ENCODE results near the gene FLVCR1. TPM values are rescaled to one million over a fixed set of nuclear protein-coding genes. Genes with fewer than 3 reads are reported as not detected.
"Not testable (repeated sequence)": the region's sequence is repeated elsewhere in the genome, so short reads cannot be mapped to it uniquely, and the experiment has no call there.

FLVCR1 gene
- total RNA-seq, 1 donor from 2014 or later, result 17.6 TPM

DNA sequence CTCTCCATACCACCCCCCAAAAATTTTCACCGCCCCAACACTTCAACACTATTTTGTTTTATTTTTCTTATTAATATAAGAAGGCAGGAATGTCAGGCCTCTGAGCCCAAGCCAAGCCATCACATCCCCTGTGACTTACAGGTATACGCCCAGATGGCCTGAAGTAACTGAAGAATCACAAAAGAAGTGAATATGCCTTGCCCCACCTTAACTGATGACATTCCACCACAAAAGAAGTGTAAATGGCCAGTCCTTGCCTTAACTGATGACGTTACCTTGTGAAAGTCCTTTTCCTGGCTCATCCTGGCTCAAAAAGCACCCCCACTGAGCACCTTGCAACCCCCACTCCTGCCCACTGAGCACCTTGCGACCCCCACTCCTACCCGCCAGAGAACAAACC is 56.0 kb downstream of the FLVCR1 start:
- intact Hi-C loops (cut with micrococcal nuclease), result not testable (repeated sequence)

GRCh38 chr1:212914789-212915188 is 56.7 kb downstream of the FLVCR1 start:
- intact Hi-C loops (cut with micrococcal nuclease), result no loop called here

GRCh38 chr1:212915245-212916091 is 57.4 kb downstream of the FLVCR1 start:
- intact Hi-C loops (cut with micrococcal nuclease), result no loop called here

- intact Hi-C loops (cut with micrococcal nuclease), result no loop called here
Measured at GRCh38 chr1:212916481-212917133, 58.5 kb downstream of the FLVCR1 start.

DNA sequence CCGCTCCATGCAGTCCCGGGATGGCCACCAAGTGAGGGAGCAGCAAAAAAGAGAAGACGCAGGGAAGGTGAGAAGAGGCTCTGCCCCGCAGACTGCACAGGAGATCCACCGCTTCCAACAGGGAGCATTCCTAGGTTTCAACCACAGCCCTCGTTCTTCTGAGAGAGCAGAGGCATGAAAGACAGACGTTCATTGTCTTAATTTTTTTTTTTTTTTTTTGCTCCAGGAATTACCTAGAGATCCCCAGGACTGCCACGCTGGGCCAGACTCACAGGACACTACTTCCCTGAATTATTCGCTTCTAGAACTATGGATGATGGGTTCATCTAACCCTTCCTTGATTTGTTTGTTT is 59.0 kb downstream of the FLVCR1 start:
- intact Hi-C loops (cut with micrococcal nuclease), result no loop called here

GRCh38 chr1:212917858-212918257 is 59.8 kb downstream of the FLVCR1 start:
- intact Hi-C loops (cut with micrococcal nuclease), result no loop called here

GRCh38 chr1:212918824-212919223 is 60.7 kb downstream of the FLVCR1 start:
- intact Hi-C loops (cut with micrococcal nuclease), result no loop called here

DNA sequence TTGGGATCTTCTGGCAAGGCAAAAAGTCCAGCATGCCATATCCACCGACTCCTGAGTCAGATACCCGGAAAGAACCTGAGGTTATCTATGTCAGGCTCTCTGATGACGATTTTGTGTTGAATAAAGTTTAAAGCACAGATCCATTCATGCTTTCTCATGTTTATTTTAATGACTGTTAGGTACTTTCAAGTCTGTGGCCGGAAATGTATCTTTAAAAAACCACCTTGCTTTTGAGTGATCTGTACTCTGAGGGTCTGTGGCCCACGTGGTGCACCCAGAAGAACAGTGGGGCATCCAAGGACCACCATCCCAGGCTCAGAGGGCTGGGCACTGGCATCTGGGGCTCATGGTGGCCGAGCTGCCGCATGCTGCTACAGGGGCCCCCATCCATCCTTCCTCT is 62.2 kb downstream of the FLVCR1 start:
- intact Hi-C loops (cut with micrococcal nuclease), result no loop called here

- intact Hi-C loops (cut with micrococcal nuclease), result no loop called here
Measured at GRCh38 chr1:212920896-212921295, 62.8 kb downstream of the FLVCR1 start.

GRCh38 chr1:212922016-212922415 is 63.9 kb downstream of the FLVCR1 start:
- intact Hi-C loops (cut with micrococcal nuclease), result no loop called here

- intact Hi-C loops (cut with micrococcal nuclease), result no loop called here
Measured at GRCh38 chr1:212926372-212926771, 68.3 kb downstream of the FLVCR1 start.

- intact Hi-C loops (cut with micrococcal nuclease), result no loop called here
Measured at GRCh38 chr1:212928323-212929291, 70.5 kb downstream of the FLVCR1 start.

- intact Hi-C loops (cut with micrococcal nuclease), result no loop called here
Measured at GRCh38 chr1:212930986-212931678, 73.1 kb downstream of the FLVCR1 start.

GRCh38 chr1:212933815-212934471 is 75.9 kb downstream of the FLVCR1 start:
- intact Hi-C loops (cut with micrococcal nuclease), result no loop called here

- intact Hi-C loops (cut with micrococcal nuclease), result no loop called here
Measured at GRCh38 chr1:212935387-212935981, 77.4 kb downstream of the FLVCR1 start.

DNA sequence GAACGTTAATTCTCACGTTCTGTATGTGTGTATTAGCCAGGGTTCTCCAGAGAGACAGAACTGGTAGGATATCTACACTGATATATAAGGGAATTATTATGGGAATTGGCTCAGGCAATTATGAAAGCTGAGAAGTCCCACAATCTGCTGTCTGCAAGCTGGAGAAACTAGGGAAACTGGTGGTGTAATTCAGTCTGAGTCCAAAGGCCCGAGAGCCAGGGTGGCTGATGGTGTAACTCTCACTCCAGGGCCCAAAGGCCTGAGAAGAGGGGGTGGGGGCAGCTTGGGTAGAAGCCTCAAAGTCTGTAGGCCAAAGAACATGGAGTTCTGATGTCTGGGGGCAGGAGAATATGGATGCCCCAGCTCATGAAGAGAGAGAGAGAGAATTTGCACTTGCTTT is 79.0 kb downstream of the FLVCR1 start:
- intact Hi-C loops (cut with micrococcal nuclease), result no loop called here

GRCh38 chr1:212938846-212939245 is 80.8 kb downstream of the FLVCR1 start:
- intact Hi-C loops (cut with micrococcal nuclease), result no loop called here

DNA sequence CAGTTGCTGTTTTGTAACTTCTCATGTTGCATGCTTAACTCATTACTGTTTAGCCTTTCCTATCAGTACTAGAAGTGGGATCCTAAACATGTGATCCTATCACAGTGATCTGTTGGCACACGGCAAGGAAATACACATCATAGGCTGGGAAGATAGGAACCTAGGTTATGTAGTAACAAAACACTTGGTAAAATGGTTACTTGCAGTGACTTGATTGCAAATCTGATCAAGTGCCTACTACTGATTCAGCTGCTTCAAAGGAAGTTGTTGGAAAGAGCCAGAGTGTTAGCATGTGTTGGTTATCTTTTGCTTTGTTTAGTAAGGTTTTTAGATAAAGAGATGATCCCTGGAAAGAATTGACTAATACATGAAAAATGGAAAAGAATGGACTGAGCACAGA is 83.4 kb downstream of the FLVCR1 start:
- intact Hi-C loops (cut with micrococcal nuclease), result no loop called here

GRCh38 chr1:212942679-212943392 is 84.8 kb downstream of the FLVCR1 start:
- intact Hi-C loops (cut with micrococcal nuclease), result no loop called here

- intact Hi-C loops (cut with micrococcal nuclease), result no loop called here
Measured at GRCh38 chr1:212943393-212943710, 85.3 kb downstream of the FLVCR1 start.

All from T-helper 2 cell treated with Interferon-gamma antibody and Interleukin-4, amounts not matched to agents 100 ng/mL and 5 ng/mL, for 36 hours (primary cell).